ENCODE results near the gene CISD1. TPM values are rescaled to one million over a fixed set of nuclear protein-coding genes. Genes with fewer than 3 reads are reported as not detected.

CISD1 gene
- total and polyA plus RNA-seq, 4 donors: 10.3 to 24.1 (median 16.6) TPM

DNA sequence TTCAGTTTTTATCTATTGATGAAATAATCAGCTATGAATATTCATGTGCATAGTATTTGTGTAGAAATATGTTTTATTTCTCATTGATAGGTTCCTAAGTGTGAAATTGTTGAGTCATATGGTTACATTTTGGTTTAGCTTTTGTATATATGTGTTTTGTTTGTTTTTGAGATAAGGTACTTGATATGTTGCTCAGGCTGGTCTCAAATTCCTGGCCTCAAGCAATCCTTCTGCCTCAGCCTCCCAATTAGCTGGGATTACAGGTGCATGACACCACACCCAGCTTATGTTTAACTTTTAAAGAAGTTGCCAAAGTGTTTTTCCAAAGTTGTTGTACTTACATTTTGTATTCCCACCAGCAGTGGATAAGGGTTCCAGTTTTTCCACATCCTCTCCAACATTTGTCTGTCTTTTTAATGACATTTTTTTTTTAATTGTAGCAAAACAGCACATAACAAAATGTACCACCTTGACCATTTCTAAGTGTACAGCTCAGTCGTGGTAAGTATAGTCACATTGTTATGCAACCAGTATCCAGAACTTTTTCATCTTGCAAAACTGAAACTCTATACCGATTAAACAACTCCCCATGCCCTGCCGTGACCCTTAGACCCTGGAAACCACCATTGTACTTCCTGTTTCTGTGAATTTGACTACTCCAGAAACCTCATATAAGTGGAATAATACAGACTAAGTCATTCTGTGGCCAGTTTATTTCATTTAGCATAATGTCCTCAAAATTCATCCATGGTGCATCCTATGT, 53.3 kb downstream of the CISD1 start:
- DNase-seq: no peak
- peak; percentile 9 for ATAC-seq (ENCODE audit: insufficient read depth, low FRiP score)
- no peak overlapping the region for H3K27ac ChIP-seq (ENCODE audit: low read depth in 1 of 2, low read length in 1 of 2)

DNA sequence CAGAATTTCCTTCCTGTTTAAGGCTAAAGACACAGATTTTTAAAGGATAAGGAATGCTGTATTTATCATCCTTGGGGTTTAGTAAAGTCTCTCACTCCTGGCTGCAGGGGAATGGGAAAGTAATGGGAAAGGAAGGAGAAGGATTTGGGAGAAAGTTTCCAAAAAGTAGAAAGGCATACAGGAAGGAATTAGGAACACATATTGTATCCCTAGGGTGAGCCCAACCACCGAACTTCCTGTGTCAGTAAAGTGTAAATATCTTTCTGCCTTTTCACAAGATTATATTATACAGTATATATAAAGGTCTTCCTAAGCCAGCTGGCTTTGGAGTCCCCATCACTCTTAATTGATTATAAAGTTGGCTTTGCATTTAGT, 53.9 kb downstream of the CISD1 start:
- no peak overlapping the region for H3K27ac ChIP-seq (ENCODE audit: low read depth in 1 of 2, low read length in 1 of 2)
- peaks cover 0 to 1% (median 0%) of the 10 kb centered on the region in 5 donors for H3K4me1 ChIP-seq (ENCODE audit: control insufficient read depth in 5 of 5, insufficient read depth in 5 of 5, low read length in 5 of 5)
- no peaks in the 10 kb centered on the region for H3K36me3 ChIP-seq (ENCODE audit: control insufficient read depth in 4 of 4, insufficient read depth in 4 of 4, low read length in 4 of 4)
- H3K4me3 ChIP-seq: no peak overlapping the region
- H3K9me3 ChIP-seq (ENCODE audit: control insufficient read depth in 4 of 4, insufficient read depth in 3 of 4, low read length in 3 of 4): peaks cover 0 to 1% (median 0%) of the 10 kb centered on the region in 4 donors
- H3K27me3 ChIP-seq (ENCODE audit: control insufficient read depth in 3 of 3, insufficient read depth in 3 of 3, low read length in 2 of 3): no peaks in the 10 kb centered on the region
- DNase-seq (no peak), ATAC-seq (ENCODE audit: insufficient read depth, low FRiP score) (no peak)
- H3K9ac ChIP-seq (ENCODE audit: insufficient read depth in 1 of 2, low read length in 2 of 2): no peak overlapping the region
- TF ChIP-seq, protein P1, sequence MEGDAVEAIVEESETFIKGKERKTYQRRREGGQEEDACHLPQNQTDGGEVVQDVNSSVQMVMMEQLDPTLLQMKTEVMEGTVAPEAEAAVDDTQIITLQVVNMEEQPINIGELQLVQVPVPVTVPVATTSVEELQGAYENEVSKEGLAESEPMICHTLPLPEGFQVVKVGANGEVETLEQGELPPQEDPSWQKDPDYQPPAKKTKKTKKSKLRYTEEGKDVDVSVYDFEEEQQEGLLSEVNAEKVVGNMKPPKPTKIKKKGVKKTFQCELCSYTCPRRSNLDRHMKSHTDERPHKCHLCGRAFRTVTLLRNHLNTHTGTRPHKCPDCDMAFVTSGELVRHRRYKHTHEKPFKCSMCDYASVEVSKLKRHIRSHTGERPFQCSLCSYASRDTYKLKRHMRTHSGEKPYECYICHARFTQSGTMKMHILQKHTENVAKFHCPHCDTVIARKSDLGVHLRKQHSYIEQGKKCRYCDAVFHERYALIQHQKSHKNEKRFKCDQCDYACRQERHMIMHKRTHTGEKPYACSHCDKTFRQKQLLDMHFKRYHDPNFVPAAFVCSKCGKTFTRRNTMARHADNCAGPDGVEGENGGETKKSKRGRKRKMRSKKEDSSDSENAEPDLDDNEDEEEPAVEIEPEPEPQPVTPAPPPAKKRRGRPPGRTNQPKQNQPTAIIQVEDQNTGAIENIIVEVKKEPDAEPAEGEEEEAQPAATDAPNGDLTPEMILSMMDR (IDR thresholded peaks at IDR 0.05; ENCODE audit: control extremely low read depth, extremely low read depth): no peak
- 27 to 46% methylated on average over 1 of the region's 1 CpG for WGBS, 2 donors

More for the DNA sequence above, 53.3 kb downstream of the CISD1 start:
- H3K36me3 ChIP-seq (ENCODE audit: control insufficient read depth in 4 of 4, insufficient read depth in 4 of 4, low read length in 4 of 4): no peaks in the 10 kb centered on the region
- H3K4me1 ChIP-seq (ENCODE audit: control insufficient read depth in 5 of 5, insufficient read depth in 5 of 5, low read length in 5 of 5): peaks cover 0 to 7% (median 0%) of the 10 kb centered on the region in 5 donors
- TF ChIP-seq, protein P1 (IDR thresholded peaks at IDR 0.05; ENCODE audit: control extremely low read depth, extremely low read depth): no peak
- no peaks in the 10 kb centered on the region for H3K27me3 ChIP-seq (ENCODE audit: control insufficient read depth in 3 of 3, insufficient read depth in 3 of 3, low read length in 2 of 3)
- WGBS, 2 donors: 18 to 28% methylated on average over 3 of the region's 3 CpGs
- H3K9ac ChIP-seq (ENCODE audit: insufficient read depth in 1 of 2, low read length in 2 of 2): no peak overlapping the region
- H3K4me3 ChIP-seq: no peak overlapping the region
- peaks cover 0 to 1% (median 0%) of the 10 kb centered on the region in 4 donors for H3K9me3 ChIP-seq (ENCODE audit: control insufficient read depth in 4 of 4, insufficient read depth in 3 of 4, low read length in 3 of 4)

DNA sequence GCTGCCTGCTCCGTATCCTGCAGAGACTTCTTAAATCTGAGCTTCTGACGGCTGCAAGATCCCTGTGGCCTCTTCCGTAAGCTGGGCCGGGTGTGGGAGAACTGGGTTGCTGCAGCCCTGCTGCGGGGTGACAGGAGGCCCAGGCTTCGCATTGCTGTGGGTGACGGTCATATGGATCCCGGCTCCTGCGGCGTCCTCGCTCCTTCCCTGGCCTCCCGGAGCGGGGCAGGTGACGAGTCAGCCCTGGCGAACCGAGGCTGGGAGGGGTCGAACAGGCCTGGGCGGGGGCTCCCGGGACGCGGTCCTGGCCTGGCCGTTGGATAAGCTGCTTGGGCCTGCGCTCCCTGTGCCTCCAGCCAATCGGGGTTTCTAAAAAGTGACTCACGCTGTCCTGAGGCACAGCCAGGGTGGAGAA, 58.0 kb downstream of the CISD1 start:
- Histone ChIP-seq H3K4me3 (no peak overlapping the region), H3K27ac (ENCODE audit: low read depth in 1 of 2, low read length in 1 of 2) (no peak overlapping the region), H3K27me3 (ENCODE audit: control insufficient read depth in 3 of 3, insufficient read depth in 3 of 3, low read length in 2 of 3) (no peaks in the 10 kb centered on the region), H3K36me3 (ENCODE audit: control insufficient read depth in 4 of 4, insufficient read depth in 4 of 4, low read length in 4 of 4) (no peaks in the 10 kb centered on the region), H3K4me1 (ENCODE audit: control insufficient read depth in 5 of 5, insufficient read depth in 5 of 5, low read length in 5 of 5) (no peaks in the 10 kb centered on the region), H3K9me3 (ENCODE audit: control insufficient read depth in 4 of 4, insufficient read depth in 3 of 4, low read length in 3 of 4) (peaks cover 0 to 4% (median 0%) of the 10 kb centered on the region in 4 donors), H3K9ac (ENCODE audit: insufficient read depth in 1 of 2, low read length in 2 of 2) (no peak overlapping the region)
- peak; percentile 18 to 24 (median 18) for DNase-seq
- ATAC-seq (ENCODE audit: insufficient read depth, low FRiP score): peak; percentile 53
- TF ChIP-seq, protein P1 (IDR thresholded peaks at IDR 0.05; ENCODE audit: control extremely low read depth, extremely low read depth): no peak
- WGBS, 2 donors: 51 to 60% methylated on average over 25 of the region's 25 CpGs

Measured in lung (tissue), 12 donors.